Heart left ventricle (tissue), 16 donors: ENCODE results near the gene CDK5RAP2. TPM values are rescaled to one million over a fixed set of nuclear protein-coding genes. Genes with fewer than 3 reads are reported as not detected.

Source experiments
- ATAC-seq, 4 donors: fragments of 200-7000 bp; cut with Tn5 transposase; one replicate each; pipeline ENCODE4 v1.9.1; 2020 to 2022; ENCODE audit warnings: moderate library complexity in 4 of 4, mild to moderate bottlenecking in 3 of 4, moderate number of reproducible peaks in 1 of 4
- DNase-seq, 5 donors: peaks; one replicate each; pipeline ENCODE4 v3.0.0-alpha.2; 2020
- H3K27ac ChIP-seq, 12 donors: fragments of 200-600 bp; sonication (generic) in 4 of 12; one replicate each; pipeline versions ENCODE4 v1.5.0 to v1.8.0; 2016 to 2022; ENCODE audit warnings: mild to moderate bottlenecking in 2 of 12
- H3K27me3 ChIP-seq, 9 donors: fragments of 200-600 bp; sonication (generic) in 2 of 9; one replicate each; pipeline versions ENCODE4 v1.5.1 to v1.8.0; 2016 to 2022; ENCODE audit warnings: mild to moderate bottlenecking in 3 of 9
- H3K36me3 ChIP-seq, 9 donors: fragments of 200-600 bp; sonication (generic) in 2 of 9; one replicate each; pipeline versions ENCODE4 v1.5.0 to v1.8.0; 2018 to 2022; ENCODE audit warnings: mild to moderate bottlenecking in 2 of 9
- H3K4me1 ChIP-seq, 12 donors: fragments of 200-600 bp; sonication (generic) in 4 of 12; one replicate each; pipeline versions ENCODE4 v1.5.0 to v1.8.0; 2016 to 2022; ENCODE audit warnings: mild to moderate bottlenecking in 3 of 12
- H3K4me3 ChIP-seq, 12 donors: fragments of 200-600 bp; sonication (generic) in 4 of 12; one replicate each; pipeline versions ENCODE4 v1.5.0 to v1.8.0; 2017 to 2022; ENCODE audit warnings: mild to moderate bottlenecking in 9 of 12, moderate library complexity in 4 of 12
- H3K9me3 ChIP-seq, 12 donors: fragments of 200-600 bp; sonication (generic) in 4 of 12; one replicate each; pipeline versions ENCODE4 v1.5.0 to v1.8.0; 2016 to 2022; ENCODE audit warnings: mild to moderate bottlenecking in 1 of 12
- POLR2A ChIP-seq, 2 donors: fragments of 450-650 bp; IDR thresholded peaks; one replicate each; pipeline ENCODE4 v1.6.1; 2017; ENCODE audit warnings: antibody characterized with exemption in 2 of 2, mild to moderate bottlenecking in 2 of 2, moderate library complexity in 2 of 2
- WGBS, 4 donors: extraction: QIAGEN DNeasy Blood & Tissue Kit in 2 of 4; methylation state at CpG; one replicate each; pipeline versions ENCODE4 v1.1.5 to v1.1.7; 2013 to 2018; 5-methylcytosine and 5-hydroxymethylcytosine counted together
- intact Hi-C, 10 donors: fragments of 100-400 bp; cut with DNase I; formaldehyde crosslinking; loops; one replicate each; pipeline versions ENCODE4 v1.11.1 to v1.14.2; 2022
- polyA plus RNA-seq, 2 donors: library from polyadenylated mRNA; stranded (reverse); fragments of 200-250 nt; gene quantifications; one replicate each; pipeline ENCODE4 v1.2.3, GENCODE V29; 2013
- total RNA-seq, 9 donors: library from RNA; depleted of rRNA in 2 of 9; stranded (reverse); fragments of >200 nt in 2 of 9; fragmentation: NEBNext Ultra II Directional in 3 of 9; extraction: Animal tissue kit (Norgen Biotek cat#: 25700) in 3 of 9; gene quantifications; one replicate each; pipeline versions ENCODE4 v1.1.0 to v1.2.4, GENCODE V29; 2016 to 2023
- TF ChIP-seq, protein P1 (sequence below), 12 donors: fragments of 200-600 bp; sonication (generic) in 4 of 12; IDR thresholded peaks; one replicate each; pipeline versions ENCODE4 v1.5.0 to v1.8.0; 2018 to 2022; ENCODE audit warnings: antibody characterized with exemption in 12 of 12, mild to moderate bottlenecking in 5 of 12
- donor health status: ischemic (EF 13 %, LVEDD 7.1; RV severe dilation, severe dysfunction).
- donor health status: healthy with polysubstance abuse.
- donor health status: DM: no; HTN: yes; CAD: no.
- donor health status: DM: no; HTN: no; CAD: no.
- donor health status: ischemic (EF 25% LVEDD 6.9; RV normal size, moderate dysfunction).
- donor health status: ischemic (EF 25% LVEDD 5.7; RV mildly dilated, moderate dysfunction).
- donor health status: healthy.
- donor health status: DM: yes; HTN: yes; CAD: no.
- donor health status: ischemic (EF 35%, LVEDD 5.7; RV mildly dilated, moderate dysfunction).
- donor health status: nonischemic (EF 11% LVEDD 7.7; RV severe dilation, severe dysfunction).
- donor health status: DM: yes; HTN: yes; CAD: no.
- donor health status: PGD.
- donor health status: ischemic (EF 29% LVEDD 5.4; RV normal size, mild dysfunction).
- donor health status: nonischemic (EF 23%, LVEDD 6.1; RV moderate dilation, normal function).

CDK5RAP2 gene
- total and polyA plus RNA-seq, 11 donors, result 26.1 to 114 (median 53.1) TPM

DNA sequence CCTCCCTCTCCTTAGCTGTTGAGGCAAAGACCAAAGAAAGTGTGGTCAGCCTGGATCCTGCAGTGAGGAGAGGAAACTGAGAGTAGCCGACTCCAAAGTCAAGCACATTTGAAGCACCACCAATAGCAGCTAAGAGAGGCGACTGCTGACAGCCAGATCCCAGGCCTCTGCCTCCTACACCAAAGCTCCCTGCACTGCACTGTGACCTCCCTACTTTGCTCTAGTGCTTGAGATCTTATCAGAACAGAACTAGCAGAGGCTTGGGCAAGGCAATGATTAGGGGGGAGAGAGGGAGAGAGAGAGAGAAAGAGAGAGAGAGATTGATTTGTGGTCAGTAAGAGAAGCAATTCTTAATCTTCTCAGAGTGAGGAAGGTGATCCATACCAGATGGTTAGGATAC, 216.3 kb downstream of the CDK5RAP2 start:
- ATAC-seq, result no peak
- no peak for DNase-seq
- TF ChIP-seq, protein P1, sequence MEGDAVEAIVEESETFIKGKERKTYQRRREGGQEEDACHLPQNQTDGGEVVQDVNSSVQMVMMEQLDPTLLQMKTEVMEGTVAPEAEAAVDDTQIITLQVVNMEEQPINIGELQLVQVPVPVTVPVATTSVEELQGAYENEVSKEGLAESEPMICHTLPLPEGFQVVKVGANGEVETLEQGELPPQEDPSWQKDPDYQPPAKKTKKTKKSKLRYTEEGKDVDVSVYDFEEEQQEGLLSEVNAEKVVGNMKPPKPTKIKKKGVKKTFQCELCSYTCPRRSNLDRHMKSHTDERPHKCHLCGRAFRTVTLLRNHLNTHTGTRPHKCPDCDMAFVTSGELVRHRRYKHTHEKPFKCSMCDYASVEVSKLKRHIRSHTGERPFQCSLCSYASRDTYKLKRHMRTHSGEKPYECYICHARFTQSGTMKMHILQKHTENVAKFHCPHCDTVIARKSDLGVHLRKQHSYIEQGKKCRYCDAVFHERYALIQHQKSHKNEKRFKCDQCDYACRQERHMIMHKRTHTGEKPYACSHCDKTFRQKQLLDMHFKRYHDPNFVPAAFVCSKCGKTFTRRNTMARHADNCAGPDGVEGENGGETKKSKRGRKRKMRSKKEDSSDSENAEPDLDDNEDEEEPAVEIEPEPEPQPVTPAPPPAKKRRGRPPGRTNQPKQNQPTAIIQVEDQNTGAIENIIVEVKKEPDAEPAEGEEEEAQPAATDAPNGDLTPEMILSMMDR (IDR thresholded peaks at IDR 0.05), result no peak
- no peak for TF ChIP-seq POLR2A (IDR thresholded peaks at IDR 0.05)
- Histone ChIP-seq H3K27ac (no peak overlapping the region), H3K27me3 (no peaks in the 10 kb centered on the region), H3K36me3 (no peaks in the 10 kb centered on the region), H3K9me3 (peaks cover 0 to 2% (median 0%) of the 10 kb centered on the region in 12 donors), H3K4me3 (no peak overlapping the region), H3K4me1 (peaks cover 0 to 5% (median 0%) of the 10 kb centered on the region in 12 donors)
- intact Hi-C loops, result no loop called here
- WGBS, 4 donors, result 36 to 49% (median 42%) methylated on average over 2 of the region's 2 CpGs

DNA sequence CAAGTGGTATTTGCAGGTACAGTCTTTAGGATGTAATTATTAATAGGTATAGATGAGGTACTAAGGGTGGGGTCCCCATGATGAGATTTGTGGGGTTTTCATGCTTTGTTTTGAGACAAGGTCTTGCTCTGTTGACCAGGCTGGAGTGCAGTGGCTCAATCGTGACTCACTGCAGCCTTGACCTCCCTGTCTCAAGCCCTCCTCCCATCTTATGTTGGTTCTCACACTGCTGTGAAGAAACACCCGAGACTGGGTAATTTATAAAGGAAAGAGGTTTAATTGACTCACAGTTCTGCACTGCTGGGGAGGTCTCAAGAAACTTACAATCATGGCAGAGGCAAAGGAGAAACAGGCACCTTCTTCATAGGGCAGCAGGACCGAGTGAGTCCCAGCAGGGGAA, 217.5 kb downstream of the CDK5RAP2 start:
- DNase-seq (no peak), ATAC-seq (no peak)
- Histone ChIP-seq H3K27ac (no peak overlapping the region), H3K9me3 (no peaks in the 10 kb centered on the region), H3K36me3 (no peaks in the 10 kb centered on the region), H3K4me3 (no peak overlapping the region), H3K27me3 (no peaks in the 10 kb centered on the region), H3K4me1 (peaks cover 0 to 5% (median 0%) of the 10 kb centered on the region in 12 donors)
- intact Hi-C loops, result no loop called here
- no peak for TF ChIP-seq POLR2A (IDR thresholded peaks at IDR 0.05)
- TF ChIP-seq, protein P1 (IDR thresholded peaks at IDR 0.05), result no peak
- 75 to 79% (median 78%) methylated on average over 3 of the region's 3 CpGs for WGBS, 4 donors

DNA sequence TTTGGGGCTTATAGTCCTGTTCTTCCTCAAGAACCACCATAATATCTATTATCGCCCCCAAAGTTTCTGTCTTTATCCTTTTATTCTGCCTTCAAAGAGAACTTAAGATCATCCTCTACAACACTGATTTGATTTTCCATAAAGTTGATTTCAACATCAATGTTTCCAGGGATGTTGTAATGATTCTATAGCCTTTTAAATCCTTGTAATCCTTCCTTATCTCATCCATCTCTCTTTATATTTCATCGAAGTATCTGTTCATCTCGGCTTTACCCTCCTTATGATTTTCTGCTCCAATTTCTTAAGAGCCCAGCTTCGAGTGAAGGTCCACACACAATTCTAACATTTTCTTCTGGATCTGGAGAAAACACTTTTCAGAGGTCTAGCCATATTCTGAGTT, 218.4 kb downstream of the CDK5RAP2 start:
- DNase-seq (no peak), ATAC-seq (no peak)
- Histone ChIP-seq H3K36me3 (no peaks in the 10 kb centered on the region), H3K27ac (no peak overlapping the region), H3K27me3 (no peaks in the 10 kb centered on the region), H3K9me3 (no peaks in the 10 kb centered on the region), H3K4me1 (peaks cover 0 to 4% (median 0%) of the 10 kb centered on the region in 12 donors), H3K4me3 (no peak overlapping the region)
- TF ChIP-seq, protein P1 (IDR thresholded peaks at IDR 0.05), result no peak
- TF ChIP-seq POLR2A (IDR thresholded peaks at IDR 0.05), result no peak
- intact Hi-C loops, result no loop called here
- WGBS, 4 donors, result 88 to 92% (median 91%) methylated on average over 4 of the region's 4 CpGs

DNA sequence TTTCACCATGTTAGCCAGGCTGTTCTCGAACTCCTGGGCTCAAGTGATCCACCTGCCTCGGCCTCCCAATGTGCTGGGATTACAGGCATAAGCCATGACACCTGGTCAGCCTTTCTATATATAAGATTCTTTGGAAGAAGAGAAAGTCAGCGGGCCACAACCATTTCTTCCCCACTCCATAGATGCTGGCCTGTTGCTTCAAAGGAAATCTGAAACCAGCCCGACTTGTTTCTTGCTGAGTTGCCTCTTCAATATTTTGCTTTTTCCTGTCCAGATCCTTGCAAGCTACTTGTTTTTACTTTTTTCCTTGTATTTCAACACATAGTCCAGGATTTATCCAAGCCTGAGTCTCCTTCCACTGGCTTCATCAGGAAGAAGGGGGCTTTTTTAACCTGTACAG, 219.5 kb downstream of the CDK5RAP2 start:
- Histone ChIP-seq H3K27ac (no peak overlapping the region), H3K27me3 (no peaks in the 10 kb centered on the region), H3K9me3 (no peaks in the 10 kb centered on the region), H3K4me3 (no peak overlapping the region), H3K36me3 (no peaks in the 10 kb centered on the region), H3K4me1 (no peaks in the 10 kb centered on the region)
- ATAC-seq, result no peak
- intact Hi-C loops, result no loop called here
- WGBS, 4 donors, result 90 to 94% (median 91%) methylated on average over 4 of the region's 4 CpGs
- DNase-seq, result no peak
- TF ChIP-seq, protein P1 (IDR thresholded peaks at IDR 0.05), result no peak
- no peak for TF ChIP-seq POLR2A (IDR thresholded peaks at IDR 0.05)
